Measurements from ENCODE around the gene LAYN. TPM values are rescaled to one million over a fixed set of nuclear protein-coding genes. Genes with fewer than 3 reads are reported as not detected.

LAYN gene
- total and polyA plus RNA-seq, 2 of the 13 experiments (the other 11 are each of a cell fraction or from before 2014, with no cell fraction given): 0.17 TPM; not detected in 1

- TF ChIP-seq ZNF580 (CRISPR knock-in tag; IDR thresholded peaks at IDR 0.05; ENCODE audit: borderline replicate concordance, low read depth): peak; percentile 80; the same call in 1 of the 2 replicates
- TF ChIP-seq KLF9 (CRISPR knock-in tag; IDR thresholded peaks at IDR 0.05; ENCODE audit: low read depth): no peak; the same call in 1 of the 2 replicates
- no peak for TF ChIP-seq SRY (CRISPR knock-in tag; IDR thresholded peaks at IDR 0.05)
- peak; percentile 89 for TF ChIP-seq IRF2 (CRISPR knock-in tag; IDR thresholded peaks at IDR 0.05)
- TF ChIP-seq ZNF350 (CRISPR knock-in tag; IDR thresholded peaks at IDR 0.05; ENCODE audit: borderline replicate concordance, low read depth): peak; percentile 65
- TF ChIP-seq ZBTB33 (CRISPR knock-in tag; IDR thresholded peaks at IDR 0.05): no peak; the same call in 1 of the 2 replicates
- no peak for TF ChIP-seq NONO (IDR thresholded peaks at IDR 0.05)
- peak; percentile 84 for TF ChIP-seq NONO (CRISPR knock-in tag; conservative IDR thresholded peaks at IDR 0.05)
- TF ChIP-seq ZNF562 (CRISPR knock-in tag; IDR thresholded peaks at IDR 0.05; ENCODE audit: borderline replicate concordance): no peak
- TF ChIP-seq ZNF280D (CRISPR knock-in tag; IDR thresholded peaks at IDR 0.05): no peak; the same call in 1 of the 2 replicates
- no peak for TF ChIP-seq PBX2 (CRISPR knock-in tag; IDR thresholded peaks at IDR 0.05)
- TF ChIP-seq PHB2 (IDR thresholded peaks at IDR 0.05; ENCODE audit: partially characterized antibody): no peak
- no peak for TF ChIP-seq MBD4 (IDR thresholded peaks at IDR 0.05; ENCODE audit: borderline replicate concordance, low read length)
- no peak for TF ChIP-seq ZBTB20 (CRISPR knock-in tag; IDR thresholded peaks at IDR 0.05; ENCODE audit: borderline replicate concordance, low read depth)
- peak; percentile 58 for TF ChIP-seq RXRA (CRISPR knock-in tag; IDR thresholded peaks at IDR 0.05)
- peak; percentile 83 for TF ChIP-seq HNF1B (CRISPR knock-in tag; IDR thresholded peaks at IDR 0.05)
- no peak for TF ChIP-seq HNRNPUL1 (IDR thresholded peaks at IDR 0.05; ENCODE audit: low read depth, low read length)
- peak; percentile 75 for TF ChIP-seq ISL2 (CRISPR knock-in tag; IDR thresholded peaks at IDR 0.05)
Observed at GRCh38 chr11:111601979-111602864, 61.7 kb downstream of the LAYN start, which contains the start of gene SIK2 (continued).
